Astrocyte (in vitro differentiated cells and primary cell): Measurements from ENCODE around the gene GPANK1.

Experiments
- EZH2 ChIP-seq: IDR thresholded peaks from 2 replicates; pipeline ENCODE4 v1.6.1; 2012; ENCODE audit warnings: mild to moderate bottlenecking, low read length, inconsistent platforms; ENCODE audit not compliant: insufficient read depth
- TF ChIP-seq, protein P1 (sequence below): IDR thresholded peaks from 2 replicates; pipeline ENCODE4 v1.5.1; 2011; ENCODE audit warnings: low read depth, mild to moderate bottlenecking, inconsistent platforms, low read length, moderate library complexity; ENCODE audit not compliant: insufficient read depth

DNA sequence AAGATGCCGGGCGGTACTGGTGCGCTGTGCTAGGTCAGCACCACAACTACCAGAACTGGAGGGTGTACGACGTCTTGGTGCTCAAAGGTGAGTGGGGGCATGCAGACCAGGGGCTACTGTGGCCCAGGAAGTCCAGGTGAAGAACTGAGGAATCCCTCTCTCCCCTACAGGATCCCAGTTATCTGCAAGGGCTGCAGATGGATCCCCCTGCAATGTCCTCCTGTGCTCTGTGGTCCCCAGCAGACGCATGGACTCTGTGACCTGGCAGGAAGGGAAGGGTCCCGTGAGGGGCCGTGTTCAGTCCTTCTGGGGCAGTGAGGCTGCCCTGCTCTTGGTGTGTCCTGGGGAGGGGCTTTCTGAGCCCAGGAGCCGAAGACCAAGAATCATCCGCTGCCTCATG, 42.9 kb upstream of the GPANK1 start:
- TF ChIP-seq, protein P1, sequence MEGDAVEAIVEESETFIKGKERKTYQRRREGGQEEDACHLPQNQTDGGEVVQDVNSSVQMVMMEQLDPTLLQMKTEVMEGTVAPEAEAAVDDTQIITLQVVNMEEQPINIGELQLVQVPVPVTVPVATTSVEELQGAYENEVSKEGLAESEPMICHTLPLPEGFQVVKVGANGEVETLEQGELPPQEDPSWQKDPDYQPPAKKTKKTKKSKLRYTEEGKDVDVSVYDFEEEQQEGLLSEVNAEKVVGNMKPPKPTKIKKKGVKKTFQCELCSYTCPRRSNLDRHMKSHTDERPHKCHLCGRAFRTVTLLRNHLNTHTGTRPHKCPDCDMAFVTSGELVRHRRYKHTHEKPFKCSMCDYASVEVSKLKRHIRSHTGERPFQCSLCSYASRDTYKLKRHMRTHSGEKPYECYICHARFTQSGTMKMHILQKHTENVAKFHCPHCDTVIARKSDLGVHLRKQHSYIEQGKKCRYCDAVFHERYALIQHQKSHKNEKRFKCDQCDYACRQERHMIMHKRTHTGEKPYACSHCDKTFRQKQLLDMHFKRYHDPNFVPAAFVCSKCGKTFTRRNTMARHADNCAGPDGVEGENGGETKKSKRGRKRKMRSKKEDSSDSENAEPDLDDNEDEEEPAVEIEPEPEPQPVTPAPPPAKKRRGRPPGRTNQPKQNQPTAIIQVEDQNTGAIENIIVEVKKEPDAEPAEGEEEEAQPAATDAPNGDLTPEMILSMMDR, result no peak
- no peak for TF ChIP-seq EZH2
